ENCODE results near the gene FGD3. TPM values are rescaled to one million over a fixed set of nuclear protein-coding genes. Genes with fewer than 3 reads are reported as not detected.

Gene FGD3
- total RNA-seq, 3 donors from 2014 or later (not counting 1 experiment from before 2014, with no cell fraction given): 133 to 204 (median 193) TPM

GRCh38 chr9:93040409-93040808 lies 93.1 kb downstream of the FGD3 start:
- intact Hi-C loops (cut with micrococcal nuclease): no loop called here
- H3K4me1 ChIP-seq (ENCODE audit: control insufficient read depth, insufficient read depth, low read length): peaks cover 35% of the 10 kb centered on the region
- Mint-ChIP-seq H3K36me3 (no peaks in the 10 kb centered on the region), H3K27me3 (ENCODE audit: low read depth in 2 of 2) (peaks cover 18 to 19% of the 10 kb centered on the region in 2 donors), H3K4me1 (peaks cover 27 to 47% of the 10 kb centered on the region in 2 donors), H3K9me3 (no peaks in the 10 kb centered on the region), H3K4me3 (no peak overlapping the region), H3K27ac (no peak overlapping the region)
- ATAC-seq: no peak
- no peak overlapping the region for H3K4me3 ChIP-seq (ENCODE audit: low read length)
- no peak overlapping the region for H3K27ac ChIP-seq (ENCODE audit: low read length)
- TF ChIP-seq CTCF (IDR thresholded peaks at IDR 0.05): no peak
- WGBS (ENCODE audit: insufficient coverage): 96% methylated on average over 7 of the region's 7 CpGs
- peaks cover 13% of the 10 kb centered on the region for H3K36me3 ChIP-seq (ENCODE audit: control insufficient read depth, insufficient read depth, low read length)
- no peak for DNase-seq
- no peaks in the 10 kb centered on the region for H3K27me3 ChIP-seq (ENCODE audit: control insufficient read depth, insufficient read depth, low read length)
- no peaks in the 10 kb centered on the region for H3K9me3 ChIP-seq (ENCODE audit: control insufficient read depth, insufficient read depth, low read length)

- peak in 1 of 3 donors; percentile 38 for ATAC-seq
- H3K27me3 Mint-ChIP-seq (ENCODE audit: low read depth in 2 of 2): peaks cover 19 to 23% of the 10 kb centered on the region in 2 donors
- H3K9me3 Mint-ChIP-seq: no peaks in the 10 kb centered on the region
- no peak overlapping the region for H3K4me3 ChIP-seq (ENCODE audit: low read length)
- peaks cover 4% of the 10 kb centered on the region for H3K36me3 ChIP-seq (ENCODE audit: control insufficient read depth, insufficient read depth, low read length)
- H3K4me1 ChIP-seq (ENCODE audit: control insufficient read depth, insufficient read depth, low read length): peaks cover 27% of the 10 kb centered on the region
- no peak overlapping the region for H3K4me3 Mint-ChIP-seq
- peak overlapping the region in 1 of 2 donors; percentile 36 for H3K27ac Mint-ChIP-seq
- TF ChIP-seq CTCF (IDR thresholded peaks at IDR 0.05): no peak
- no peaks in the 10 kb centered on the region for H3K36me3 Mint-ChIP-seq
- WGBS (ENCODE audit: insufficient coverage): 85% methylated on average over 6 of the region's 6 CpGs
- H3K27ac ChIP-seq (ENCODE audit: low read length): no peak overlapping the region
- no peaks in the 10 kb centered on the region for H3K9me3 ChIP-seq (ENCODE audit: control insufficient read depth, insufficient read depth, low read length)
- no peaks in the 10 kb centered on the region for H3K27me3 ChIP-seq (ENCODE audit: control insufficient read depth, insufficient read depth, low read length)
- intact Hi-C loops (cut with micrococcal nuclease): no loop called here
- no peak for DNase-seq
- H3K4me1 Mint-ChIP-seq: peaks cover 20 to 43% of the 10 kb centered on the region in 2 donors
Measured at GRCh38 chr9:93041108-93041802, 93.9 kb downstream of the FGD3 start.

- H3K27ac ChIP-seq (ENCODE audit: low read length): no peak overlapping the region
- no peak overlapping the region for H3K4me3 ChIP-seq (ENCODE audit: low read length)
- no peak for TF ChIP-seq CTCF (IDR thresholded peaks at IDR 0.05)
- DNase-seq: no peak
- no peak overlapping the region for H3K4me3 Mint-ChIP-seq
- no peaks in the 10 kb centered on the region for H3K36me3 Mint-ChIP-seq
- H3K9me3 ChIP-seq (ENCODE audit: control insufficient read depth, insufficient read depth, low read length): no peaks in the 10 kb centered on the region
- peaks cover 24 to 32% of the 10 kb centered on the region in 2 donors for H3K27me3 Mint-ChIP-seq (ENCODE audit: low read depth in 2 of 2)
- no peaks in the 10 kb centered on the region for H3K9me3 Mint-ChIP-seq
- H3K36me3 ChIP-seq (ENCODE audit: control insufficient read depth, insufficient read depth, low read length): no peaks in the 10 kb centered on the region
- peaks cover 20 to 27% of the 10 kb centered on the region in 2 donors for H3K4me1 Mint-ChIP-seq
- H3K27me3 ChIP-seq (ENCODE audit: control insufficient read depth, insufficient read depth, low read length): no peaks in the 10 kb centered on the region
- H3K4me1 ChIP-seq (ENCODE audit: control insufficient read depth, insufficient read depth, low read length): peaks cover 8% of the 10 kb centered on the region
- peak in 1 of 3 donors; percentile 81 for ATAC-seq
- intact Hi-C loops (cut with micrococcal nuclease): no loop called here
- H3K27ac Mint-ChIP-seq: no peak overlapping the region
- 67% methylated on average over 6 of the region's 6 CpGs for WGBS (ENCODE audit: insufficient coverage)
Measured at GRCh38 chr9:93043122-93043521, 95.8 kb downstream of the FGD3 start.

- H3K27ac Mint-ChIP-seq: no peak overlapping the region
- Histone ChIP-seq H3K4me1 (ENCODE audit: control insufficient read depth, insufficient read depth, low read length) (peaks cover 9% of the 10 kb centered on the region), H3K4me3 (ENCODE audit: low read length) (no peak overlapping the region), H3K27me3 (ENCODE audit: control insufficient read depth, insufficient read depth, low read length) (no peaks in the 10 kb centered on the region), H3K36me3 (ENCODE audit: control insufficient read depth, insufficient read depth, low read length) (no peaks in the 10 kb centered on the region), H3K9me3 (ENCODE audit: control insufficient read depth, insufficient read depth, low read length) (no peaks in the 10 kb centered on the region), H3K27ac (ENCODE audit: low read length) (no peak overlapping the region)
- no peak for TF ChIP-seq CTCF (IDR thresholded peaks at IDR 0.05)
- no peaks in the 10 kb centered on the region for H3K9me3 Mint-ChIP-seq
- DNase-seq: no peak
- H3K4me1 Mint-ChIP-seq: peaks cover 14 to 28% of the 10 kb centered on the region in 2 donors
- intact Hi-C loops (cut with micrococcal nuclease): no loop called here
- peak in 1 of 3 donors; percentile 36 for ATAC-seq
- no peaks in the 10 kb centered on the region for H3K36me3 Mint-ChIP-seq
- WGBS (ENCODE audit: insufficient coverage): 93% methylated on average over 2 of the region's 2 CpGs
- H3K27me3 Mint-ChIP-seq (ENCODE audit: low read depth in 2 of 2): peaks cover 35 to 46% of the 10 kb centered on the region in 2 donors
- no peak overlapping the region for H3K4me3 Mint-ChIP-seq
Measured at GRCh38 chr9:93045521-93045920, 98.2 kb downstream of the FGD3 start.

Measured in natural killer cell (primary cell).